ENCODE results near the gene IL21R.

The IL21R gene

DNA sequence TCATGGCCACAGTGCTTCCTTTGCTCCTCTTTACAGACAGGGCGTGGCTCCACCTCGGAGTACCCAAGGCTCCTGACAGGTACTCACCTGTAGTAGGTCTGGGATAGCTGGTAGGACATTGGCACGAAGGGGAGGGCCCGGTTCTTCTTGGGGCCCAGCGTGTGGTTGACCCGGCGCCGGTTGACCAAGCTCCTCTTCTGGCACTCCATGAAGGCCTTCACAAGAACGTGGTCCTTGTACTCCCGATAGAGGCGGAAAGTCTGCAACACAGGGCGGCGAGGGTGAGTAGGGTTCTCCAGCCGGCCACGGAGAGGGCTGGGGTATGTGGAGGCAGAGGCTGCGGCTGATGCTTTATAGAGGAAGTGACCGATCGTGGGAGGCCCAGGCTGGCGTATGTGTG is 69.7 kb downstream of the IL21R start:
- no peak overlapping the region for H3K27ac ChIP-seq
- TF ChIP-seq, protein P1, sequence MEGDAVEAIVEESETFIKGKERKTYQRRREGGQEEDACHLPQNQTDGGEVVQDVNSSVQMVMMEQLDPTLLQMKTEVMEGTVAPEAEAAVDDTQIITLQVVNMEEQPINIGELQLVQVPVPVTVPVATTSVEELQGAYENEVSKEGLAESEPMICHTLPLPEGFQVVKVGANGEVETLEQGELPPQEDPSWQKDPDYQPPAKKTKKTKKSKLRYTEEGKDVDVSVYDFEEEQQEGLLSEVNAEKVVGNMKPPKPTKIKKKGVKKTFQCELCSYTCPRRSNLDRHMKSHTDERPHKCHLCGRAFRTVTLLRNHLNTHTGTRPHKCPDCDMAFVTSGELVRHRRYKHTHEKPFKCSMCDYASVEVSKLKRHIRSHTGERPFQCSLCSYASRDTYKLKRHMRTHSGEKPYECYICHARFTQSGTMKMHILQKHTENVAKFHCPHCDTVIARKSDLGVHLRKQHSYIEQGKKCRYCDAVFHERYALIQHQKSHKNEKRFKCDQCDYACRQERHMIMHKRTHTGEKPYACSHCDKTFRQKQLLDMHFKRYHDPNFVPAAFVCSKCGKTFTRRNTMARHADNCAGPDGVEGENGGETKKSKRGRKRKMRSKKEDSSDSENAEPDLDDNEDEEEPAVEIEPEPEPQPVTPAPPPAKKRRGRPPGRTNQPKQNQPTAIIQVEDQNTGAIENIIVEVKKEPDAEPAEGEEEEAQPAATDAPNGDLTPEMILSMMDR (IDR thresholded peaks at IDR 0.05): no peak
- no peak for TF ChIP-seq ZFX (IDR thresholded peaks at IDR 0.05; ENCODE audit: borderline replicate concordance)

DNA sequence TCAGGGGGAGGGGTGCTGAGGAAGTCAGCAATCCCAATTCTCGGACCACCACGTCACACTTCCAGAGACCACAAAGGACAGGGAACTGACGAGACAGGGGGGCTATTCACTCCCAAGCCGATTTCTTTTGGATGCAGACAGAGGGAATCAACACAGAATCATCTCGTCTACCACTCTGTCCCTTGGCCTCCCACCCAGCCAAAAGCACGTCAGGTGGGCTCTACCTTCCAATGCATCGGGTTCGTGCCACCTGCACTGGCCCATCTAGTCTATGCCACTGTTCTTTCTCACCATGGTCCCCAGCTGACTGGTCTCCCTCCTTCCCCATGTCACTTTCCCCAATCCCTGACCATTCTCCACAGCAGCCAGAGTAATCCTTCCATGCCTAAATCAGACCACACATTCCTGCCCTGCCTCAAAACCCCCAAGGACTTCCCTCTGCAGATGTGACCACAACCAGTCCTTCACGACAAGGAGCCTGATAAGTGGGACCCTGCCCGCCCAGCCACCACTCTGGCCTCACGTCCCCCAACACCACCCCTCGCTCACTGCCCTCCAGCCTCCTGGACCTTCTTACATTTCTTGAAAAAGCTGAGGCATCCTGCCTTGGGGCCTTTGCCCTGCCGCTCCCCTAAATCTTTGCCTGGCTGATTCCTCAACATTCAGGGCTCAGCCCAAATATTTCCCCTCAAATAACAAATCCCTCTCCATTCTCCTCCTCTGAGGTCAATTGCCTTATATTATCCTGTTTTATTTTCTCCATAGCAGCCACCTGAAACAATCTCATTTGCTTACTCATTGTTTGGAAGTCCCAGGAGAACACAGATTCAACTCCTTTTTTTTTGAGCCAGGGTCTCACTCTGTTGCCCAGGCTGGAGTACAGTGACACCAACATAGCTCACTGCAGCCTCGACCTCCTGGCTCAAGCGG is 70.4 kb downstream of the IL21R start:
- no peak for TF ChIP-seq ZFX (IDR thresholded peaks at IDR 0.05; ENCODE audit: borderline replicate concordance)
- TF ChIP-seq, protein P1 (IDR thresholded peaks at IDR 0.05): no peak
- H3K27ac ChIP-seq: no peak overlapping the region

DNA sequence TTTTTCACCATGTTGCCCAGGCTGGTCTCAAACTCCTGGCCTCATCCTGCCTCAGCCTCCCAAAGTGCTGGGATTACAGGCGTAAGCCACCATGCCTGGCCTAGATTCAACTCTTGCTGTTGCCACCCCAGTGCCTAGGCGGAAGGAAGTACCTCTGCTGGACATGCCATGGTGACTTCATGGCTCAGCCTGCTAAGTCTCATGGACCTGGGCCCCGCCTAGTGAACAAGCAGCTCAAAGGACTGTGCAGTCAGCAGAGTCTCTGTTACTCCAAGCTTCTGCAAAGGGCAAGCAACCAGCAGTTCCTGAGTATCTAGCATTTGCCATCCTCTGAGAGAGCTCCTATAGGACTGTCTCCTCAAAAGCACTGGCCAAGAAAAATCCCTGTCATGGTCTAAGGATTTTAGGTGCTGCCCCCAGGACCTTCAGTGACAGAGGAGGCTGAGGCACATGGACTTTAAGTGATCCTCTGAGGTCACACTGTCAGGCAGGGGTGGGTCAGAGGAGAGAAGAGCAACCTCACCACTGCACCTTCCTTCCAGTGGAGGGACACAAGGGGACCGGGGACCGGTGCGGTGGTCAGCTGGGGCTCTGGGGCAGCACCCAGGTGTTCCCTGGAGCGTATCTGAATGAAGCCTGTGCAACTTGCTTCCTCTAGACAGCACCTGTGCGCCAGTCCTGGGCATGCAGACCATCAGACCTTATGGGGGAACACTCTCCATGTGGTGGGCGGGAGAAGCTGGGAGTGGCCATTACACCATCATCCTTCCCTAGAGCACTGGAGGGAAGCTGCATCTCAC is 71.3 kb downstream of the IL21R start:
- TF ChIP-seq, protein P1 (IDR thresholded peaks at IDR 0.05): no peak
- TF ChIP-seq ZFX (IDR thresholded peaks at IDR 0.05; ENCODE audit: borderline replicate concordance): no peak
- no peak overlapping the region for H3K27ac ChIP-seq

DNA sequence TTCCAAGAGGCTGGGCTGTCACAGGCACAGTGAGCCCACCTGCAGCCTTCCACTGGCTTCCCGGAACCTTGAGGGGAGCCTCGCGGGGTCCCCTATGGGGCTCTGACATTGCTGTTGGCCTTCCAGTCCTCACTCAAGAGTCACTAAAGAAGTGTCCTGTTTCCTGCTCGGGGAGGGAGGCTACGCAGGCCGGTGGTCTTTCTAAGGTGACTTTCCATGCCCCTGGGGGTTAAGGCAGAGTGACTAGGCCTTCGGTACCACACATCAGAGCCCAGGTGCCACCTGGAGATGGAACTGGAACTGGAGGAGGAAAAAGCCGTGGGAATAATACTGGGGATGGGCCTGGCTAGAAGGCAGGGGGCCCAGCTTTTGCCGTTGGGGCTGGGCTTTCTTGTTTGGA is 72.1 kb downstream of the IL21R start:
- H3K27ac ChIP-seq: no peak overlapping the region
- TF ChIP-seq, protein P1 (IDR thresholded peaks at IDR 0.05): no peak
- TF ChIP-seq ZFX (IDR thresholded peaks at IDR 0.05; ENCODE audit: borderline replicate concordance): no peak

DNA sequence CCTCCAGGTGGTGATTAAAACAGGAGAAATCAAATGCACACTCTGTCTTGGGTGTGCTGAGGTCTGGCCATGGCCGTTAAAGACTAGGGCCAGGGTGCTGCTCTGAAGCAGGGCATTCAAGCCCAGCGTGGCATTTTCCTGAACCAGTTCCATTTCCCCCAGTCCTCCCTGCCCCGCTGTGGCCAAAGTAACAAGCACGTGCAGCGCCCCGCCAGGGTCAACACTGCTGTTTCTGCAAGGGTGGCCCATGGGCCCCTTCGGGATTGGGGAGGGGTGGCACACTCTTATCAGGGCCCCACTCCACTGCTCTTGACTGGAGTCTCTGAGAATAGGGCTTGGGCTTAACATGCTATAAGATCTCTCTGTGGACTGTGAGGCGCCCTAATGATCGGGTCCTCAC is 72.9 kb downstream of the IL21R start:
- TF ChIP-seq ZFX (IDR thresholded peaks at IDR 0.05; ENCODE audit: borderline replicate concordance): no peak
- TF ChIP-seq, protein P1 (IDR thresholded peaks at IDR 0.05): no peak

DNA sequence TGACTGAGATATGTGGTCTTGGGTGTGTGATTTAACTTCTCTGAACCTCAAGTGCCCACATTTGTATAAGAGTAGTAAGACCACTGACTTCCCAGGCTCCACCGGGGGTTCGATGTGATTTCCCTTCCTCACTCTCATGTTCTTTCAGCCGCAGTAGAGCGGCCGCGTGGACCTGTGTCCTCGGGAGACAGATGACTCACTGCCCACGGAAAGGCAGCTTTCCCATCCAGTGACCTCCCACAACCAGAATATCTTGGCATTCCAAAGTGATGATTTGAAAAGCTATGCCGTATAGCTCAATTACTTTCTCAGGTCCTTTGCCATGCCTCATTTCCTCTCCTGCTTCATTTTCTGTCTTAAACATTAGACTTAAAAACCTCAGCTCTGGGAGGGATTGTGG is 73.6 kb downstream of the IL21R start:
- H3K27ac ChIP-seq: no peak overlapping the region
- TF ChIP-seq ZFX (IDR thresholded peaks at IDR 0.05; ENCODE audit: borderline replicate concordance): no peak
- TF ChIP-seq, protein P1 (IDR thresholded peaks at IDR 0.05): no peak

More for the DNA sequence above, 72.9 kb downstream of the IL21R start:
- H3K27ac ChIP-seq: no peak overlapping the region
